GM12873 (cell line): Measurements from ENCODE around the gene MRAP2.

Experiments used
- CTCF ChIP-seq: IDR thresholded peaks from 2 replicates; pipeline ENCODE4 v1.5.1; 2012; ENCODE audit warnings: low read depth, mild to moderate bottlenecking, moderate library complexity, low read length, control low read depth; ENCODE audit not compliant: insufficient read depth; ENCODE audit errors: missing control alignments

Gene MRAP2

GRCh38 chr6:84081222-84081621, 47.6 kb downstream of the MRAP2 start:
- TF ChIP-seq CTCF, result no peak

GRCh38 chr6:84082689-84083265, 49.2 kb downstream of the MRAP2 start:
- TF ChIP-seq CTCF, result no peak

- TF ChIP-seq CTCF, result no peak
Measured at GRCh38 chr6:84086056-84086455, 52.5 kb downstream of the MRAP2 start.

- TF ChIP-seq CTCF, result no peak
Measured at GRCh38 chr6:84086545-84087429, 53.2 kb downstream of the MRAP2 start.

GRCh38 chr6:84089081-84089480, 55.5 kb downstream of the MRAP2 start:
- TF ChIP-seq CTCF, result no peak

- no peak for TF ChIP-seq CTCF
Measured at GRCh38 chr6:84089552-84089951, 56.0 kb downstream of the MRAP2 start.
